Bone marrow (tissue), 2 donors: ENCODE measurements around the gene TENM3.

ENCODE experiments used
- DNase-seq, 2 donors: peaks; one replicate each; lab custom pipeline; 2025; lab: John Stamatoyannopoulos, UW

The TENM3 gene

DNA sequence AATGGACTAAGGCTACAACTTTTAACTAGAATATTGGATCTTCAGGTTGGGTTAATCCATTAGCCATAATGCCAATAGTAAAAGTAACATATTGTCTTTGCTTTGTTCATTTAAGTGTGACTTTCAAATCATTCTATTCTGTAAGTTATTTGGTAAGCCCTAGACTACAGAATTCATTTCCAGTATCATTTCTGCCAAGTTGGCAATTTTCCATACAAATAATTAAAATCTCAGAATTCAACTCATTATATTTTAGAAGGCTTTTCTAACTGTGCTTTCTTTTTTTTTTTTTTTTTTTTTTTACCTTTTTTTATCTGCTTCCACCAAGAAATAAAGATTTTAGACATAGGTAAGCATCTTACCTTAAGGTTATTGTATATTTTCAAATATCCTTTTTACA, 500.6 kb downstream of the TENM3 start:
- no peak for DNase-seq

DNA sequence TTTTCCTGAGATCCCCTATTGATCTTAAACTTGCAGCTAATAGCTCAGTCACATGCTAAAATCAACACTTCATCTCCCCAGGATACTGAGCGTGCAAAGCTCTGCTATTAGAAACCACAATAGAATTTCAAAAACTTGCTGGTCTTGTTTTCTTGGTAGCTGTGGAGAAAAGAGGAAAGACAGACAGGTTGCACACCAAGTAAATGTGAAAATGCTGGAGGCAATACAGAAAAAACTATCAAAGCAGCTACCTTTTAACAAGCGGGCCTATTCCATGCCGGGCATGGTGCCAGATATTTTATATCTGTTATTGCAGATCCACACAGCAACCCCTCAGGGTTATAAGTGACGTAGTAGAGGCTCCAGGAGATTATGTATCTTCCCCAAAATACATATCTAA, 502.0 kb downstream of the TENM3 start:
- no peak for DNase-seq

DNA sequence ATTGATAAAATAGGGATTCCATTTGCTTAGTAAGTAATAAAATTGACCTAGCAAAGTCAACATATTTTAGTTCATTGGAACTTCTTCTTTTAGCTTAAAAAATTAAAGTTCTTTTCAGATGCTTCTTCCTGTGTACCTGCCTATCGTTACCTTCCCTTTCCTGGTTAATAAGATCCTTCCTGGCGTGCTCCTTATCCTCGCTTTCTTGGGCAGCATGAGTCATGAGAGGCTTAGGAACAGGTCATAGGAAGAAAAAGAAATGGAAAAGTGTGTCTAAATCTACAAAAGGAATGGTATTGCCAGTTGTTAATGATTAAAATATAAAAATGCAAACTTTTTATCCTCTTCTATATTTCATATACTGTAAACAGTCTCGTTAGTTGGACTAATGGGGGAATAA, 503.7 kb downstream of the TENM3 start:
- no peak for DNase-seq

DNA sequence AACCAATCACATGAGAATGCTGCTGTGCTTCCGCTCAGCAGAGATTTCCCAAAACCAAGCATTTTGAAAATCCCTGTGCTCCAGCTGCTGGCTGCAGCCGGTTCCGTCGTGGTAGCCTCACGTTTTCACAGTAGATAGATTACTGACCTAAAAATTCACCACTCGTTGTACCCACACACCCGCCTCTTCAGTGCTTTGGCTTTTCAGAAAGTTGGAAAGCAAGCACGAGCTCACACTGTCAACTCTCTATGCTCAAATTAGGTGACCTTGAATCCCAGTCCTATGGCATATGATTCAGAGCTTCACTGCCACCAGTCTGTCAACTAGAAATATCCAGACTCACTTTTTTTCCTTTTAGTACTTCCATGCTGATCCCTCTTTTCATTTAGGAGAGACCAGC, 505.1 kb downstream of the TENM3 start:
- DNase-seq: no peak

DNA sequence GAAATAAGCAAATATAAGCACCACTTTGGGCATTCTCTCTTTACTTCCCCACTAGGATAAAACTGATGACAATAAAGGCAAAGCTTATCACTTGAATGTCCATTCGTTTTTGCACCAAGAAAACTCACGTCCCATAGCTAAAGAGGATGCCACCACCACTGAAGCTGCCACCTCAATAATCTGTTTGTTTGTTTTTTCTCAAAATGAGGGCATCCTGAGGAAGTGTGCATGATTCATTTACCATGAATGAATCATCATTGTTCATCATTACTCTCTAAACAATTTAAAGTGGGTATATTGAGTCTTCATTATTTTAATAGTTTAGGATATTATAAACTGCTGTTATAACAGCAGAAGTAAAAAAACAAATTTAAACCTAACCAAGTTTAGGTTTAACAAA, 505.7 kb downstream of the TENM3 start:
- no peak for DNase-seq

DNA sequence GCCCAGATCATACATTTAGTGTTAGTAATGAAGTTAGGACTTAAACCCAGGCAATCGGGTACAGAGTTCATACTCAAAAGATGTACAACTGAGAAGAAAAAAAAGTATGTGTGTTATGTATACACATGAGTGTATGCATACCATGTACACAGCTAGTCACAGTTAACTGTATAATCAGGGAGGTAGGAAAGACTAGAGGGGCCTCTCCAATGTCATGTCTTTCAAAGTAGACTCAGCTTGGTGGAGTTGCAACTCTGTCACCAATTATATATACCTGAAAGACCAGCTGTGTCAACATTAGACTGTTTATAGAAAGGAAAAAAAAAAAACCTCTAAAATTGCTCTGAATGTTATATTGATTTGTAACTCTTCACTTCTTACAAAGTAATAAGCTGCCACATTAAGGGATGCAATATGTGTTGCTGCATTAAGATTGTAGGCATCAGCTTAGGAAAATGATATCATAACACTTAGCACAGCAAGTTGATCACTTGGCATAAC, 506.5 kb downstream of the TENM3 start:
- DNase-seq: no peak

DNA sequence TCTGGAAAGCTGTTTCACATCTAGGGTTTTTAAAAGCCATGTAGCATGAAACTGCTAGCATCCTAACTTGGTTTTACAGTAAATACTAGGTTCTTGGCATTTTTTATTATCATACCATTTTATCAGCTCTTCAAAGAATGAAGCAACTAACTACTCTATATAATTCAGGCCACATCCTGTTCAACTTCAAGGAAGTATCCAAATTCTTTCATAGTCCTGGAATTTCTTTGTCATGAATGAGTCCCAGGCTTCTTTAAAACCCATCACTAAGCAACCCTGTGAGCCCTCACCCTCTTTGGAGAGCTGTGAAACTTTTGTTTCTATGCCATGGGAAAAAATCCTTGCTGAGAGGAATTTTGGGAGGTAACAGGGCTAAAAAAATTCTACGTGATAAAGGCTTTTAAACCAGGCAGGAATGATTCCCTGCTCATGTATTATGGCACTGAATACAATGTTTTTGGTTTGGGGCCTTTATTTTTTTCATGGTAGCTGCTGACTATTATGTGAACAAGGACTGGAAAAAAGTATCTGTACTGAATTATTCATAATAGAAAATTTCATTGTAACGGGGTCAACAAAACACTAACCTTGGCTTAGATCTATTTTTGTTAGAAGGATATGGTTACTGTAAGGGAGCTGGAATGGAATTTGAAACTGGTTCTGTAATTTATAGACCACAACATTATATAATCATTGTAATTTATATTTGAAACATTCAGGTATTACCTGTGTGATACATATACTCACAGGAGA, 509.1 kb downstream of the TENM3 start:
- no peak for DNase-seq

DNA sequence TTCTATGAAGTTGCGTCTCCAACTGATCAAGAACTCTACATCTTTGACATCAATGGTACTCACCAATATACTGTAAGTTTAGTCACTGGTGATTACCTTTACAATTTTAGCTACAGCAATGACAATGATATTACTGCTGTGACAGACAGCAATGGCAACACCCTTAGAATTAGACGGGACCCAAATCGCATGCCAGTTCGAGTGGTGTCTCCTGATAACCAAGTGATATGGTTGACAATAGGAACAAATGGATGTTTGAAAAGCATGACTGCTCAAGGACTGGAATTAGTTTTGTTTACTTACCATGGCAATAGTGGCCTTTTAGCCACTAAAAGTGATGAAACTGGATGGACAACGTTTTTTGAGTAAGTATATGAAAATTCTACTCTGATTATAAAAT, 511.7 kb downstream of the TENM3 start:
- DNase-seq: no peak

DNA sequence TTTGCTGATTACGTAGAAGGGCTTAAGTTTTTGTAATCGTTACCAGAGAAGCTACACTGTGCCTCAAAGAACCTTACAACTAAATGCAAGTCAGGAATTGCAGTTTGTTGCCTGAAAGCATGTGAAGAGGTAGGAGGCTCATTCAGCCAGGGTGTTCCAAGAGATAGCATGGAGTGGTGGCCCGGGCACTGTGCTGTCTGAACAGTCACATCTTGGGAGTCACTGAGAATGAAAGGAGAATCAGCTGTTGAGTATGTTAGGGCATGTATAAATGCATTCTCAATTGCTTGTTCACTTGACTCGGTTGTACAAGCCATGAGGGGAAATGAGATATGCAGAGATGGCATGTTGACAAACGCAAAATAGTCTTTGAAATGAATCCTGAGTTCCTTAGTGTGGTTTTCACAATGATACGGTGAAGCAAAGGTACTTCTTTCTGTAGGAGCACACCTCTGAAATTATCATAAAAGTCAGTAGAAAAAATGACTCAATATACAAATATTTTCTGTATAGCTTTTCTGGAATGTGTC, 513.0 kb downstream of the TENM3 start:
- DNase-seq: no peak

DNA sequence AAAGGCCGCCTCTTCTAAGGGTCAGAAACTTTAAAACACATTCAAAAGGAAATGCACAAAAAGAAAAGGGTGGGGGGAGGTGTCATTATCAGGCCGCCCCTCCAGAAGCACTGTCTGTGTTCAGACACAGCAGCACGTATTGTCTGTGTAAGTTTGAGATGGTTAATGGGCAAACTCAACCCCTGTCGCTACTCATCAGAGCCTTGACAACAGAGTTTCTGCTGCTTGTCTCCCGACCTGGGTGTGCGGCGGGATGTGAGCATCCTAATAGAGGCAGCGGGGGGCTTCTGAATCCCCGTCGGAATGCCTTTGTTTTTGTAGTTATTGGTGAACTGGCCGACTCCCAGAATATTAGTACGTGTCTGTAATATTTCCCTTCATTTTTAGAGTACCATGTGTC, 515.1 kb downstream of the TENM3 start:
- no peak for DNase-seq

DNA sequence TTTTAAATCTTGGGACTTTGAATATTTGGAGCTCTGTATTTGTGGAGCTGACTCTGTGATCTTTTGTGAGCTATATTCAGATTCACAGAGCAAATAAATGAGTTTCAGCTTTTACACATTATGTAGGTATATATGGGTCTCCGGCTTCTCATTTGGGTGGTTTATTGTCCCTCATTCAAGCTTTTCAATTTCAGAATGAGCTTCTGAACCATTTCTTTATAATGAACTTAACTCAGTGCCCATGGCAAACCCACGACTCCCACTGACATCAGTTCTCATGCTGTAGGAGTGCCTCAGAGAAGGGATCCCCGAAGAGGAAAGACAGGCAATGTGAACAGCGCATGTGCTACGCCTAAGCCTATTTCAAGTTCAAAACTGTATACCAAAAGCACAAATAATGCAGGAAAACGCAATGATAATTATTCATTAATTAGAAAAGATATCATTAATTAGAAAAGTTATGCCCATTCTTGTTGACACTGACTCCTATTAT, 517.4 kb downstream of the TENM3 start:
- no peak for DNase-seq

DNA sequence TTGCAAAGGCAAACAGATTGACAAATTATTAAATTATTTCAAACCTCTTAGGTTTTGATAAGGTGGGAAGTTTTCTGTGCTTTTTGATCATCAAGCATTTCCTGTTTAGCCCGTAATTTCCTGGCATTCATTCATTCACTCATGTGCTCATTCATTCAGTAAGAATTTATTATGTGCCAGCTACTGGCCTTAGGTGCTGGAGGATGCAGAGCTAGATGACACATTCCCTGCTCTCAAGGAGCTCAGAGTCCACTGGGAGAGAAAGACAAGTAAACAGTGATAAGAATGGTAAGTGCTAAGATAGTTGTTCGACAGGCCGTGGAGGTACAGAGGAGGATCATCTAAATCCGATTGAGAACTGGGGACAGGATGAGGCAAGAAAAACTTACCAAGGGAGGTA, 520.9 kb downstream of the TENM3 start:
- no peak for DNase-seq

DNA sequence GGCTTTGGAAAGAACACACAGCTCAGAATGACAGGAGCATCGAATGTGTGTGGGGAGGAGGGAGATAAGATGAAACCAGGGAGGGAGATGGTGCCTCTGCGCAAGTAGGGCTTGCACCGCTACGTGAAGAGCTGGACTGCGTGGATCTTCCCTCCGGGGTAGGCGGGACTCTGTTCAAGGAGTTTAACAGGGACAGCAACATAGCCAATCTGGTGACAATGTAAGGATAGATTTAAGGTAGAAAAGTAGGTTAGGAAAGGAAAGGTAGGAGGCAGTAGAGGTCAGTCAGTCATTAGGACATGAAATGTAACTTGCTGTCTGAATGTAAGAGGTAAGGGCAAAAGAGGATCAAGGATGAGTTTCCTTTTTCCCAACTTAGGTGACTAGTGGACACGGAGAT, 521.4 kb downstream of the TENM3 start:
- DNase-seq: no peak

DNA sequence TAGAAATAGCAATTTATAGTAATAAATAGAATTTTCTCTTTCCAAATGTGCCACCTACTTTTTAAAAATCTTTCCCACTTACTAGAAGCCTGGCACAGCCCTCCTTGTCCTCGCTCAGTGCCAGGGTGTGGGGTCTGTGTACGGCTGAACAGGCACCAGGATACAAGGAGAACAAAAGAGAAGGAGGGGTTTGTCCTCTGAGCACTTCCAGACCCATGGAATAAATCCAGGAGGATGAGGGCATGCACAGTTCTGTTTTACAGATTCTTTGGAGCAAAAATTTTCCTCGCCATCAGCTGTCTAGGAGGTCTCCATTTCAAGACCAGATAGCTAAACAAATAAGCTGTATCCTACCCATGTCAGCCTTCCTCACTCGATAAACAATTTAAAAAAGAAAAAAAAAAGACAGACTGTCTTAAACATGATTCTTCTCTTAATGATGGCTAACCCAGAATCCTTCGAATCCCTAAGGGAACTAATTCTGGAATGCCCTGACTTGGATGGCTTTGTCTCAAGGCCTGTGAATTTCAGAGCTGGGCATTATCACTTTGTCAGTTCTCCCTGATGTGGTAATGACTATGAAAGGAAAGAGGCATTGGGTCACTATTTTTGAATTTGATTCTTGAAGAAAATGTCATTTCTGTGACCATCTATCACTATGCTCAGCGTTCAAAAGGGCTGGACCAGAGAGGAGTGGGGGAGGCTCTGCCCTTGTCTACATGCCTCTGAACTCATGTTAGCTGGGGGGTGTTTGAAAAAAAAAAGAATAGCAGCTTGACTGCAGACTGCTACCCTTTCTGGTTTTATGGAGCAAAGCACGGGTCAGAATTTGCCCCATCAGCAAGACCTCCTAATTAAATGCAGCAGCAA, 523.0 kb downstream of the TENM3 start:
- no peak for DNase-seq

DNA sequence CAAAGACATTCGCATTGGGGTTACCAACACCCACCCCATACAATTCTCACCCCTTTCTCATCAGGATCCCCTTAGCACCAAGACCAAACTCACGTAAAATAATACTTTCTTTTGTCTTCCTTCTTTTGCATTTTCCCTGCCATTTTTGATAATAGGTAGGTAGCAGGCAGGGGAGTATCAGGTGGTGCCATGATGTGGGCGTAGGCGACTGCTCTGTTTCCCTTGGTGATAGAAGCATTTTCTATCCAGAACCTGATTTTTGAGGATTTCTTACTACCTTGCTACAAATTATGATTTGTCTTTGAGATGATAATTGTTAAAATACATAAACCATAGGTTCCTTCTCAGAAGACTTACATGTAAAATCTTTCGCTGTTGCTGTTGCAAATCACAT, 523.7 kb downstream of the TENM3 start:
- no peak for DNase-seq

DNA sequence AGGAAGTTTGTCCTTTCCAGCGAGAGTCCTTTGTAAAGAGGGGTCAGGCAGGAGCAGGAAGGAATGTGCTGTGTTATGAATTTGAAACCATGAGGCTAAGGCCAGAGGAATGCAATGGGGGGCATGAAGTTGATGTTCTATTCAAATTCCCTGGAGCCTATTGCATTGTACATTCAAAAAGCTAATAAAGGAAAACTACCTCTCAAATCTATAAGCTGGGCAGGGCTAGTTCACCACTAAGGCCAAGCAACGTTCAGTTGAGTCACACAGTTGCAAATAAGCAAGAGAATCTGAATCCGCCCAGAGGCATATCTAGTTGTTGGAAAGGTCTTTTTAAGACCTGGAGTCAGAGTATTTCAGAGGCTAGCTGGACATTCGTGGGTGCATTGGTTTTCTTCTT, 525.6 kb downstream of the TENM3 start:
- DNase-seq: no peak

DNA sequence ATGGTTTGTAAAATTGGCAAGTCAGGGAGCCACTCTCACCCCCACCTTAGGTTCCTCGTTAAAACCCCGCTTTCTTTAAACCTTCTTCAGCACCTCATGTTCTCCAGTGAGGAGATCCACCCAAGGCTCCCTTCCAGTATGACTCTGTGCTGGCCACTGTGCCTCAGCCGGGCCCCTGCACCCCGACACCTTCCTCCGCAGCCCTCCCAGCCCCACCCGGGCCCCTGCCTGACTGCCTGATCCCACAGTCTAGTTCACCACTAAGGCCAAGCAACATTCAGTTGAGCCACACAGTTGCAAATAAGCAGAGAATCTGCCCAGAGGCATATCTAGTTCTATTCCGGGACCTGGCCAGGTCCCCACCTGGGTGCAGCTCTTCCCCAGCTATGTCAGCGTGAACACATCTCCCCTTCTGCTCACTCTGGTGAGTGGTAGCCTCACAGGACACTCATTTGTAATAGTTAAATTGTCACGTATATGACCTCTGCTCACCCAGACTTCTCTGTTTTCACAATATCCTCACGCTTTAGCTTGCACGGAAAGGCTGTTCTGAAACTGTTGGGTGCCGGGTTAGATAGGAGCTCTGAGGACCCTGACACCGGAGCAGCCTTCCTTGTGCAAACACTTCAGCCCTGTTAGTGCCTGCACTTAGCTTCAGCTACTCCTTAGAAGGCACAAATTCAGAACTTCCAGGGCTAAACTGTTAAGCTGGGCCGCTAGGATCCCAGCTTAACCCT, 527.2 kb downstream of the TENM3 start:
- DNase-seq: no peak

DNA sequence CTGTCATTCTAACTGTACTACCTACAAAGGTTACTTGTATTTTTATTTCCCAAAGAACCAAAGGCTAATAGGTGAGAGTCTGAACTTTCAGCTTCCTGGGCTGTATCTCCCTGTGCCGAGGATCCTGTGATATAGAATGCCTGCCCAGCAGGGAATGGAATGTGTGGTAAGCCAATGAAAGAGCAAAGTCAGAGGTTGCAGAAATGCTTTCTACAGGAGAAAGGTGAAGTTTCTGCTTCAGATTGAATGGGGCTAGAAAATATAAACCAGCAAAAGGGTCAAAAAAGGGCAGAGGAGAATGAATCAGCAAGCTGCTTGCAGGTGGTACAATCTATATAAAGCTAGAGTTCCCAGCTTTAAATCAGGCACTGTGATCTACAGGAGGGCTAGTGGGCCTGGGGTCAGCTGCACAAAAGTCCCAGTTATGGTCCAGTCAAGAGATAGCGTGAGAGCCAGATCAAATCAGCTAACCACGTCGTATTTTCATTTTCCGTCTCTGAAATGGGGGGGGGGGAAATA, 527.9 kb downstream of the TENM3 start:
- no peak for DNase-seq

DNA sequence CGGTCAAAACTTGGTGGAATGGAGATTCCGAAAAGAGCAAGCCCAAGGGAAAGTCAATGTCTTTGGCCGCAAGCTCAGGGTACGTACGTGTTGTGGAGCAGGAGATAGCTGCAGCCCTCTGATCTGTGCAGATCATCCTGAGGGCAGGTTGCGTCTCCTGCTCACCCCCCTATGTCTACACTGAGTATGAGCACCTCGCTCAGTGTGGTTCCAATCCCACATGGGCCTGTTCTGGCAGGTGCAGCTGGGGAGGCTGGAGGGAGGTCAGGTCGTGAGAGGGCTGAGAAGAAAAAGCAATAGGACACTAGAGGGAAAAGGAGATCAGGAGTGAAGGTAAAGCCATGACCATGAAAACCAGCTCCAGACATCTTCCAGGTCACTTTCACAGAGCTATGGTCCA, 531.9 kb downstream of the TENM3 start:
- no peak for DNase-seq

DNA sequence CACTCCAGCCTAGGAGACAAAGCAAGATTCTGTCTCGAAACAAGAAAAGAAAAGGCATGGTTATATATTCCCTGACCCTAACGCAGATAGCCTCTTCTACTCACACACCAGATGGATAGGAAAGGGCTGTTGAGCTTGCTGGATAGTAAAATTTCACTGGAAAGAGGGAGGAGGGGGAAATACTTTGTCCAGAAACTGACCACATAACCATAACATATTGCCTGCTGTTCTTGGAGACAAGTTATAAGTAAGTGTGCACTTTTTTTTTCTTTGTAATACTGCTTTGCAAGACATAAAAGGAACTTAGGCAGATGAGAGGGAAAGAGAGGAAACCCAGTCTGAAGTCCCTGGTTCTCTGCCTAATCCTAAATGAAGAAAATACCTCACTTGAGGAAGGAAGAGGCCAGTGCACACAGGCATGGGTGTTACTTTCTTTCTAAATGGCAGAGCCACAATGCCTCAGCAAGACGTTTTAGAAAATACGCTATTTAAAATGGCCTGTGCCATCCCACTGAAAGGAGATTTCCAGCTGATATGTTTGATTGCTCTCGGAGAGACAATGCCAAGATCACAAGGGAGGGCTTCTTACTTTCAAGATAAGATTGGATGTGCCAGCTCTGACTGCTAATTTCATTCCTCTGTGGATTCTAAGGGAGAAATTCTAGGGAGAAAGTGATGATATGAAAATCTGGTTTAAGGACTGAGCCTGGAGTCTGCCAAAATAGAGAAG, 533.3 kb downstream of the TENM3 start:
- no peak for DNase-seq
